ENCODE results near the gene EEF1A2.

Gene EEF1A2

DNA sequence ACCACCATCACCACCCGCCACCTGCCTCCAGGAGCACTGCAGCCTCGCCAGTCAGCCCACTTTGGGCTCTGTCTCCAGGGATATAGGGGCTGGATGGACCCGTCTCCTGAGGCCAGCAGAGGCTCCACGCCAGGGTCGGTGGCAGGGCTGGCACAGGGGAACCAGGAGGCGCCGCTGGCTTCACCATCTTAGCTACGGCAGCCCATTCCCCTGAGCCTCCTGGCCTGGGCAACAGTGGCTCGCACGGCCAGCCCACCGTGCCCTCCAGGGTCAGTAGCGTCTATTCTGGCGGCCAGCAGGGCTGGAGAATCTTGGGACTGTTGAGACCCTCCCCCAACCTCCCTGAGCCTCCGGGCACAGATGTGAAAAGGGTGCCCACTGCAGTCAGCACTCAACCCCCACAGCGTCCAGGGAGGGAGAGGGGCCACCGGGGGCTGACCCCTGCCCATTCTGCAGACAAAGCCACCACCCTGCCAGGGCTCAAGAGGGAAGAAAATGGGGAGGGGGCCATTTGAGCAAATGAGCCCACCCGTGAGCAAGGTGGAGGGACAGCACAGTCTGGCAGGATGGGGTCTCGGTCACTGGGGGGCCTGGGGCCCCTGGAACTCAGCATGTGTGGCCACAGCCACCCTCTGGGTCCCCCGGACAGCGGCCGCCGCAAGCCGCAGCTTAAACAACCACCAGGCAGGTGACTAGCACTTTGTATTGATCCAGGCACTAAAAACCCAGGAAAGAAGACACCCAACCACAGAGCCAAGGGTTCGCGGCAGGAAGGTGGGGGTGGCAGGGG, 55.1 kb downstream of the EEF1A2 start:
- no peaks in the 10 kb centered on the region for H3K36me3 ChIP-seq (ENCODE audit: insufficient read depth)

GRCh38 chr20:63442100-63442493, 56.8 kb downstream of the EEF1A2 start:
- H2AFZ ChIP-seq (ENCODE audit: low read depth), result no peak overlapping the region
- H3K27ac ChIP-seq, result no peak overlapping the region
- no peaks in the 10 kb centered on the region for H3K79me2 ChIP-seq (ENCODE audit: insufficient read depth, low read depth)
- TF ChIP-seq CTCF (conservative IDR thresholded peaks at IDR 0.05; ENCODE audit: low read depth, low read length), result peak; percentile 47
- H3K4me3 ChIP-seq (IDR thresholded peaks at IDR 0.05; ENCODE audit: insufficient read depth, low read depth, low read length), result no peak overlapping the region
- H4K20me1 ChIP-seq (ENCODE audit: insufficient read depth), result no peaks in the 10 kb centered on the region
- no peaks in the 10 kb centered on the region for H3K36me3 ChIP-seq (ENCODE audit: insufficient read depth)
- peaks cover 71% of the 10 kb centered on the region for H3K27me3 ChIP-seq (ENCODE audit: insufficient read depth, low read depth)
- H3K9ac ChIP-seq, result no peak overlapping the region
- no peak overlapping the region for H3K4me2 ChIP-seq
- no peaks in the 10 kb centered on the region for H3K4me1 ChIP-seq (ENCODE audit: low read depth, poor library complexity, severe bottlenecking)

More for the DNA sequence above, 55.1 kb downstream of the EEF1A2 start:
- Histone ChIP-seq H3K9ac (no peak overlapping the region), H3K4me1 (ENCODE audit: low read depth, poor library complexity, severe bottlenecking) (no peaks in the 10 kb centered on the region), H3K79me2 (ENCODE audit: insufficient read depth, low read depth) (no peaks in the 10 kb centered on the region), H3K4me3 (IDR thresholded peaks at IDR 0.05; ENCODE audit: insufficient read depth, low read depth, low read length) (no peak overlapping the region), H4K20me1 (ENCODE audit: insufficient read depth) (no peaks in the 10 kb centered on the region), H2AFZ (ENCODE audit: low read depth) (no peak overlapping the region), H3K27ac (no peak overlapping the region), H3K4me2 (no peak overlapping the region), H3K27me3 (ENCODE audit: insufficient read depth, low read depth) (peaks cover 72% of the 10 kb centered on the region)
- no peak for TF ChIP-seq CTCF (conservative IDR thresholded peaks at IDR 0.05; ENCODE audit: low read depth, low read length)

DNA sequence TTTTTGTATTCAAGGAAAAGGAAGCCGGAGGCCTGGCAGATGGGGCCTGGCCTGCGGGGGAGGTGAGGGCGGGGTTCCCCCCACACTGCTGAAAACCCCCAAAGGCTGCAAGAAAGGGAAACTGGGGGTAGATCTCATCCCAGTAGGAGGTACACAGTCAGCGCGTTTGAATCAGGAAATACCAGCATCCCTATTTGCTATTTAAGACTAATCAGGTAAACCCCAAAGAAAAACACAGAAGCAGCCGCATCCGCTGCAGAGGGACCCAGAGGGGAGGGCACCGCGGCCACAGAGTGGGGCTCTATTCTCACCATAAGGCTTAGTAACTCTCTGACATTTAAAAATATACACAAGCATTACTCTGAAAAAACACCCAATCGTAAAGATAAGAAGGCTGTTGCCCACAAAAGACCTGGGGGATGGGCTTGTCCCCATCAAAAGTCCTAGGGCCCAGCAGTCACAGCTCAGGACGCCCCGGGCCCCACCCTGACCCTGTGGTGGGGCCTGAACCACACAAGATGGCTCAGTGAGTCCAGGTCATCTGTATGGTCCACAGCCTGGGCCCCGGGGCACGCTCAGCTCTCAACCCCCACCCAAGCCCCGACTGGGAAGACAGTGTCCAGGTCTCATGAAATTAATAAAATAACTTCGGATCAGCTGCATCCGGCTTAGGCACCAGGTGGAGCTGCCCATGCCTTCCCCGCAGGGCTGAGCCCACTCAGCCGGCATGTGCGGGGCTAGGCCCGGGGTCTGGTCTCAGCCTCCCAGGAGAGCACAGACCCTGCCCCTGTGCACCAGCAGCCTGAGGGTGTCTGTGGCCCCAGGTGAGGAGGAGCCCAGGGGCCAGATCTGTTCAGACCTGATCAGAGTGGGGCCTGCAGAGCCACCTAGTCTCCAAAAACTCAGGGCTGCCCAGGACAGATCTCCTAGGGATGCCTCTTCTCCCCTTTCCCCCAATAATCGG, 57.5 kb downstream of the EEF1A2 start:
- H3K36me3 ChIP-seq (ENCODE audit: insufficient read depth), result no peaks in the 10 kb centered on the region
- H3K27me3 ChIP-seq (ENCODE audit: insufficient read depth, low read depth), result peaks cover 71% of the 10 kb centered on the region
- H3K4me2 ChIP-seq, result no peak overlapping the region
- H3K4me1 ChIP-seq (ENCODE audit: low read depth, poor library complexity, severe bottlenecking), result no peaks in the 10 kb centered on the region
- no peak for TF ChIP-seq CTCF (conservative IDR thresholded peaks at IDR 0.05; ENCODE audit: low read depth, low read length)
- H3K27ac ChIP-seq, result no peak overlapping the region
- H3K79me2 ChIP-seq (ENCODE audit: insufficient read depth, low read depth), result no peaks in the 10 kb centered on the region
- H3K4me3 ChIP-seq (IDR thresholded peaks at IDR 0.05; ENCODE audit: insufficient read depth, low read depth, low read length), result no peak overlapping the region
- no peaks in the 10 kb centered on the region for H4K20me1 ChIP-seq (ENCODE audit: insufficient read depth)
- H2AFZ ChIP-seq (ENCODE audit: low read depth), result no peak overlapping the region
- H3K9ac ChIP-seq, result no peak overlapping the region

- no peak overlapping the region for H3K9ac ChIP-seq
- no peak for TF ChIP-seq CTCF (conservative IDR thresholded peaks at IDR 0.05; ENCODE audit: low read depth, low read length)
- peaks cover 80% of the 10 kb centered on the region for H3K27me3 ChIP-seq (ENCODE audit: insufficient read depth, low read depth)
- no peaks in the 10 kb centered on the region for H3K79me2 ChIP-seq (ENCODE audit: insufficient read depth, low read depth)
- H3K27ac ChIP-seq, result no peak overlapping the region
- H3K4me1 ChIP-seq (ENCODE audit: low read depth, poor library complexity, severe bottlenecking), result no peaks in the 10 kb centered on the region
- H2AFZ ChIP-seq (ENCODE audit: low read depth), result no peak overlapping the region
- no peaks in the 10 kb centered on the region for H4K20me1 ChIP-seq (ENCODE audit: insufficient read depth)
- no peak overlapping the region for H3K4me2 ChIP-seq
- H3K4me3 ChIP-seq (IDR thresholded peaks at IDR 0.05; ENCODE audit: insufficient read depth, low read depth, low read length), result no peak overlapping the region
- H3K36me3 ChIP-seq (ENCODE audit: insufficient read depth), result no peaks in the 10 kb centered on the region
Observed at GRCh38 chr20:63440366-63440955, 58.4 kb downstream of the EEF1A2 start.

Data from KMS-11 (cell line).